ENCODE results near the gene HOXA4.

HOXA4 gene

GRCh38 chr7:27158436-27159265 lies 28.1 kb upstream of the HOXA4 start:
- DNase-seq (ENCODE audit: extremely low spot score): no peak
- POLR2A ChIA-PET: no interaction called here
- CTCF ChIA-PET: interaction anchor here (1.0 to 1.7 kb wide), 14 partner anchors 9 to 1266 kb away, joined by 3 to 16 read pairs (median 4); partner anchors contain the start of gene HOXA11
- no peak for TF ChIP-seq CTCF (IDR thresholded peaks at IDR 0.05; ENCODE audit: control extremely low read depth, extremely low read depth, low read depth, missing control alignments)

- no peak for TF ChIP-seq CTCF (IDR thresholded peaks at IDR 0.05; ENCODE audit: control extremely low read depth, extremely low read depth, low read depth, missing control alignments)
- no peak for DNase-seq (ENCODE audit: extremely low spot score)
- ChIA-PET CTCF (interaction anchor here (1.0 to 1.3 kb wide), 3 partner anchors 65 to 788 kb away, joined by 3 to 5 read pairs (median 3); no protein-coding TSS in a partner anchor), POLR2A (no interaction called here)
Measured at GRCh38 chr7:27157702-27158431, 27.3 kb upstream of the HOXA4 start.

- TF ChIP-seq CTCF (IDR thresholded peaks at IDR 0.05; ENCODE audit: control extremely low read depth, extremely low read depth, low read depth, missing control alignments): no peak
- ChIA-PET POLR2A (no interaction called here), CTCF (interaction anchor here (1.0 to 1.3 kb wide), 2 partner anchors 301 to 787 kb away, joined by 3 to 5 read pairs; no protein-coding TSS in a partner anchor)
Measured at GRCh38 chr7:27156916-27157701, 26.6 kb upstream of the HOXA4 start.

GRCh38 chr7:27156508-27156898 lies 25.9 kb upstream of the HOXA4 start, which contains the start of gene HOXA7:
TSS of gene HOXA7 (minus strand) at chr7:27156675. CDS start at chr7:27156545, 130 bp downstream.
- POLR2A ChIA-PET: no interaction called here
- no peak for DNase-seq (ENCODE audit: extremely low spot score)
- CTCF ChIA-PET: interaction anchor here (1.0 to 1.3 kb wide), 2 partner anchors 300 to 787 kb away, joined by 3 to 5 read pairs; no protein-coding TSS in a partner anchor
- TF ChIP-seq CTCF (IDR thresholded peaks at IDR 0.05; ENCODE audit: control extremely low read depth, extremely low read depth, low read depth, missing control alignments): no peak

More at GRCh38 chr7:27156916-27157701, 26.6 kb upstream of the HOXA4 start:
- DNase-seq (ENCODE audit: extremely low spot score): no peak

GRCh38 chr7:27155816-27156507 lies 25.4 kb upstream of the HOXA4 start:
- ChIA-PET CTCF (no interaction called here), POLR2A (no interaction called here)
- no peak for TF ChIP-seq CTCF (IDR thresholded peaks at IDR 0.05; ENCODE audit: control extremely low read depth, extremely low read depth, low read depth, missing control alignments)
- DNase-seq (ENCODE audit: extremely low spot score): no peak
